Measurements from ENCODE around the gene FAM240B. TPM values are rescaled to one million over a fixed set of nuclear protein-coding genes. Genes with fewer than 3 reads are reported as not detected.

FAM240B gene
- not detected for total RNA-seq
- not detected for polyA plus RNA-seq (2013, experiment 1 of 2)
- not detected for polyA plus RNA-seq (2013, experiment 2 of 2)
- 0 to 0.08 (median 0) reads per million in 172 experiments for total RNA-seq

- Mint-ChIP-seq H3K4me1 (ENCODE audit: low read depth) (no peaks in the 10 kb centered on the region), H3K4me3 (no peak within 1 kb of the TSS), H3K27me3 (peaks cover 8% of the 10 kb centered on the region), H3K9me3 (no peaks in the 10 kb centered on the region), H3K27ac (no peak within 1 kb of the TSS), H3K36me3 (ENCODE audit: low read depth) (no peaks in the 10 kb centered on the region)
- no peak within 1 kb of the TSS for H3K27ac ChIP-seq (ENCODE audit: low read depth in 1 of 2, low read length in 2 of 2)
- peaks cover 2% of the 10 kb centered on the region in 2 experiments for H3K27me3 ChIP-seq (ENCODE audit: control insufficient read depth in 1 of 2, insufficient read depth in 2 of 2, low read length in 2 of 2)
- no peak for TF ChIP-seq CTCF (IDR thresholded peaks at IDR 0.05)
- ChIA-PET CTCF (no interaction called here), POLR2A (no interaction called here)
- H3K4me3 ChIP-seq (ENCODE audit: low read length) = no peak within 1 kb of the TSS
- H3K36me3 ChIP-seq (ENCODE audit: insufficient read depth, low read length) = no peaks in the 10 kb centered on the region
- ATAC-seq (ENCODE audit: poor library complexity) (no peak), DNase-seq (no peak)
- peaks cover 0 to 5% of the 10 kb centered on the region in 2 experiments for H3K9me3 ChIP-seq (ENCODE audit: control insufficient read depth in 1 of 2, insufficient read depth in 1 of 2, low read length in 2 of 2)
- H3K4me1 ChIP-seq (ENCODE audit: insufficient read depth, low read length) = no peaks in the 10 kb centered on the region
- intact Hi-C loops (cut with DNase I, micrococcal nuclease) = no loop called here
Observed at GRCh38 chr9:38720083-38720745, at the start of gene FAM240B. TSS of gene FAM240B (minus strand) at chr9:38720133. CDS start at chr9:38703999, 16,134 bp downstream.

DNA sequence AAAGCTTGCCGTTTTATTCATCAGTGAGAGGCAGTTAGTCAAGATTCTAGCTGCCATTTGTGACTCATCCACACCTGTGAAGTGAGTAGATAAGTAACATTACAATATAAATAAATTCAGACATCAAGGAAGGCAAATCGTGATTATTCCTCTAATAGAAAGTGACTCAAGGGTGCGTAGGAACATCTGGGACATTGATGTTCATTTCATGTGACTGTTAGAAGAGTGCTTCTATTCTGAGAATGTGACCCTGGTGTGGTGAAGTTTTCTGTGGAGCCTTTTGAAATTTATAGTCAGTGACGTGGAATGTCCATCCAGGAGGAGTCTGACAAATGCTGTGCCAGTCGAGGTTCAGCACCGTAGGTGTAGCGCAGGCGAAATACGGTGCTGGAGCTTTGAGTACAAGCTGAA lies 48.4 kb upstream of the FAM240B start:
- peaks cover 0 to 13% of the 10 kb centered on the region in 2 experiments for H3K9me3 ChIP-seq (ENCODE audit: control insufficient read depth in 1 of 2, insufficient read depth in 1 of 2, low read length in 2 of 2)
- no peak overlapping the region for H3K4me3 ChIP-seq (ENCODE audit: low read length)
- H3K4me3 Mint-ChIP-seq = no peak overlapping the region
- H3K27me3 ChIP-seq (ENCODE audit: control insufficient read depth in 1 of 2, insufficient read depth in 2 of 2, low read length in 2 of 2) = no peaks in the 10 kb centered on the region
- H3K36me3 ChIP-seq (ENCODE audit: insufficient read depth, low read length) = no peaks in the 10 kb centered on the region
- peaks cover 4% of the 10 kb centered on the region for H3K9me3 Mint-ChIP-seq
- DNase-seq (no peak), ATAC-seq (ENCODE audit: poor library complexity) (no peak)
- peaks cover 16% of the 10 kb centered on the region for H3K27me3 Mint-ChIP-seq
- intact Hi-C loops (cut with DNase I, micrococcal nuclease) = no loop called here
- H3K4me1 ChIP-seq (ENCODE audit: insufficient read depth, low read length) = no peaks in the 10 kb centered on the region
- H3K27ac ChIP-seq (ENCODE audit: low read depth in 1 of 2, low read length in 2 of 2) = no peak overlapping the region
- no peak overlapping the region for H3K27ac Mint-ChIP-seq
- H3K4me1 Mint-ChIP-seq (ENCODE audit: low read depth) = no peaks in the 10 kb centered on the region
- CTCF ChIA-PET = no interaction called here
- POLR2A ChIA-PET = no interaction called here
- TF ChIP-seq CTCF (IDR thresholded peaks at IDR 0.05) = no peak
- no peaks in the 10 kb centered on the region for H3K36me3 Mint-ChIP-seq (ENCODE audit: low read depth)

- H3K9me3 Mint-ChIP-seq = peaks cover 4% of the 10 kb centered on the region
- ATAC-seq (ENCODE audit: poor library complexity) = no peak
- H3K4me1 Mint-ChIP-seq (ENCODE audit: low read depth) = no peaks in the 10 kb centered on the region
- POLR2A ChIA-PET = no interaction called here
- no peak overlapping the region for H3K27ac Mint-ChIP-seq
- H3K4me3 Mint-ChIP-seq = no peak overlapping the region
- intact Hi-C loops (cut with DNase I, micrococcal nuclease) = no loop called here
- Histone ChIP-seq H3K27ac (ENCODE audit: low read depth in 1 of 2, low read length in 2 of 2) (no peak overlapping the region), H3K27me3 (ENCODE audit: control insufficient read depth in 1 of 2, insufficient read depth in 2 of 2, low read length in 2 of 2) (no peaks in the 10 kb centered on the region), H3K4me3 (ENCODE audit: low read length) (no peak overlapping the region), H3K9me3 (ENCODE audit: control insufficient read depth in 1 of 2, insufficient read depth in 1 of 2, low read length in 2 of 2) (peaks cover 0 to 13% of the 10 kb centered on the region in 2 experiments), H3K36me3 (ENCODE audit: insufficient read depth, low read length) (no peaks in the 10 kb centered on the region), H3K4me1 (ENCODE audit: insufficient read depth, low read length) (no peaks in the 10 kb centered on the region)
- no peaks in the 10 kb centered on the region for H3K36me3 Mint-ChIP-seq (ENCODE audit: low read depth)
- no peak for DNase-seq
- TF ChIP-seq CTCF (IDR thresholded peaks at IDR 0.05) = no peak
- peaks cover 16% of the 10 kb centered on the region for H3K27me3 Mint-ChIP-seq
- CTCF ChIA-PET = no interaction called here
Observed at GRCh38 chr9:38765101-38765500, 45.2 kb upstream of the FAM240B start.

All from CD4-positive, alpha-beta T cell (primary cell).